GM12878 (cell line): Measurements from ENCODE around the gene SNAPC3.

Source experiments
- CTCF ChIP-seq, 3 experiments: IDR thresholded peaks in 2 of 3; conservative IDR thresholded peaks in 1 of 3; 2 replicates each; pipeline ENCODE4 v1.5.1; 2011; ENCODE audit warnings: low read depth in 3 of 3, low read length in 3 of 3, mild to moderate bottlenecking in 3 of 3, control low read depth in 2 of 3, moderate library complexity in 2 of 3, inconsistent platforms in 1 of 3, mixed read lengths in 1 of 3; ENCODE audit not compliant: control insufficient read depth in 2 of 3, insufficient read depth in 1 of 3; ENCODE audit errors: extremely low read depth in 1 of 3
- E2F4 ChIP-seq: IDR thresholded peaks from 2 replicates; pipeline ENCODE4 v1.6.1; 2012; ENCODE audit warnings: low read depth, low read length, improper control_type of control experiment
- EGR1 ChIP-seq, 2 experiments: IDR thresholded peaks; 1 replicate in 1 of 2; 2 replicates in 1 of 2; pipeline ENCODE4 v1.6.1; 2011 to 2012; ENCODE audit warnings: low read depth in 2 of 2, low read length in 2 of 2, borderline replicate concordance in 1 of 2, mild to moderate bottlenecking in 1 of 2, moderate library complexity in 1 of 2
- EP300 ChIP-seq, 2 experiments: fragments of 150-350 bp in 1 of 2; IDR thresholded peaks; 2 replicates each; pipeline ENCODE4 v1.6.1; 2011 to 2012; ENCODE audit warnings: low read depth in 2 of 2, low read length in 2 of 2, borderline replicate concordance in 1 of 2, improper control_type of control experiment in 1 of 2, inconsistent platforms in 1 of 2; ENCODE audit not compliant: control insufficient read depth in 1 of 2
- EZH2 ChIP-seq: IDR thresholded peaks from 2 replicates; pipeline ENCODE4 v1.6.1; 2012; ENCODE audit warnings: low read depth, mild to moderate bottlenecking, control low read depth, inconsistent platforms, low read length, borderline replicate concordance; ENCODE audit not compliant: control insufficient read depth
- MAX ChIP-seq: IDR thresholded peaks from 2 replicates; pipeline ENCODE4 v1.6.1; 2012; ENCODE audit warnings: low read depth, low read length, improper control_type of control experiment
- PBX3 ChIP-seq: IDR thresholded peaks from 2 replicates; pipeline ENCODE4 v1.6.1; 2011; ENCODE audit warnings: mild to moderate bottlenecking, low read depth, low read length, moderate library complexity; ENCODE audit not compliant: insufficient replicate concordance
- RAD21 ChIP-seq: IDR thresholded peaks from 2 replicates; pipeline ENCODE4 v1.6.1; 2011; ENCODE audit warnings: mild to moderate bottlenecking, low read depth, low read length, moderate library complexity; ENCODE audit not compliant: insufficient read depth
- SMC3 ChIP-seq: IDR thresholded peaks from 2 replicates; pipeline ENCODE4 v1.6.1; 2011; ENCODE audit warnings: low read length, improper control_type of control experiment, borderline replicate concordance
- USF1 ChIP-seq: IDR thresholded peaks from 2 replicates; pipeline ENCODE4 v1.6.1; 2011; ENCODE audit warnings: borderline replicate concordance, low read depth, mild to moderate bottlenecking, moderate library complexity, mixed read lengths, low read length; ENCODE audit not compliant: insufficient read depth; ENCODE audit errors: extremely low read length
- ZNF592 ChIP-seq: fragments of 450-650 bp; IDR thresholded peaks from 2 replicates; pipeline ENCODE4 v1.6.1; 2017; ENCODE audit warnings: mild to moderate bottlenecking, moderate library complexity

- no peak for TF ChIP-seq MAX
- no peak for TF ChIP-seq EGR1 (IDR thresholded peaks at IDR 0.05; ENCODE audit: borderline replicate concordance in 1 of 2, low read depth in 2 of 2, low read length in 2 of 2)
- TF ChIP-seq EZH2 = no peak
- no peak for TF ChIP-seq USF1
- TF ChIP-seq SMC3 = no peak
- TF ChIP-seq RAD21 = no peak
- no peak for TF ChIP-seq ZNF592
- no peak for TF ChIP-seq E2F4
- no peak for TF ChIP-seq PBX3
- no peak for TF ChIP-seq EP300 (IDR thresholded peaks at IDR 0.05; ENCODE audit: borderline replicate concordance in 1 of 2, control insufficient read depth in 1 of 2, low read depth in 2 of 2, low read length in 2 of 2)
- TF ChIP-seq CTCF (IDR thresholded peaks at IDR 0.05 in 2 of 3, conservative IDR thresholded peaks at IDR 0.05 in 1 of 3; ENCODE audit: control insufficient read depth in 2 of 3, extremely low read depth in 1 of 3, insufficient read depth in 1 of 3, low read depth in 3 of 3, low read length in 3 of 3) = no peak
Measured at GRCh38 chr9:15374310-15374709, 48.4 kb upstream of the SNAPC3 start.
